Lung (tissue), 12 donors: ENCODE data around the gene HADHB. TPM values are rescaled to one million over a fixed set of nuclear protein-coding genes. Genes with fewer than 3 reads are reported as not detected.
A peak's percentile ranks its signal among the peaks of the same experiment; 100 is the strongest.

Experiments
- ATAC-seq: fragments of 200-7000 bp; cut with Tn5 transposase; one replicate; pipeline ENCODE4 v1.9.1; 2020; ENCODE audit warnings: moderate number of reproducible peaks; ENCODE audit not compliant: insufficient read depth, low FRiP score
- DNase-seq, 3 donors: peaks; one replicate each; pipeline ENCODE4 v3.0.0-alpha.2; 2013 to 2017
- H3K27ac ChIP-seq, 2 donors: one replicate each; pipeline ENCODE4 v1.5.1; 2013; ENCODE audit warnings: mild to moderate bottlenecking in 2 of 2, moderate library complexity in 2 of 2, control low read depth in 1 of 2, inconsistent platforms in 1 of 2, low read depth in 1 of 2, low read length in 1 of 2
- H3K27me3 ChIP-seq, 3 donors: one replicate each; pipeline ENCODE4 v1.5.1; 2013; ENCODE audit warnings: low read length in 2 of 3; ENCODE audit not compliant: control insufficient read depth in 3 of 3, insufficient read depth in 3 of 3
- H3K36me3 ChIP-seq, 4 donors: one replicate each; pipeline ENCODE4 v1.5.1; 2013; ENCODE audit warnings: low read length in 4 of 4, mild to moderate bottlenecking in 1 of 4, moderate library complexity in 1 of 4; ENCODE audit not compliant: control insufficient read depth in 4 of 4, insufficient read depth in 4 of 4
- H3K4me1 ChIP-seq, 5 donors: one replicate each; pipeline ENCODE4 v1.5.1; 2013; ENCODE audit warnings: low read length in 5 of 5, mild to moderate bottlenecking in 2 of 5, moderate library complexity in 1 of 5; ENCODE audit not compliant: control insufficient read depth in 5 of 5, insufficient read depth in 5 of 5
- H3K4me3 ChIP-seq: one replicate; pipeline ENCODE4 v1.5.1; 2013; ENCODE audit warnings: mild to moderate bottlenecking, control low read depth, moderate library complexity
- H3K9ac ChIP-seq, 2 donors: one replicate each; pipeline ENCODE4 v1.5.1; 2013; ENCODE audit warnings: low read length in 2 of 2, control low read depth in 1 of 2; ENCODE audit not compliant: insufficient read depth in 1 of 2
- H3K9me3 ChIP-seq, 4 donors: one replicate each; pipeline ENCODE4 v1.5.1; 2013; ENCODE audit warnings: low read length in 3 of 4, mild to moderate bottlenecking in 1 of 4, moderate library complexity in 1 of 4; ENCODE audit not compliant: control insufficient read depth in 4 of 4, insufficient read depth in 3 of 4
- CTCF ChIP-seq: IDR thresholded peaks from 2 replicates; pipeline ENCODE4 v1.5.1; 2012; ENCODE audit warnings: mild to moderate bottlenecking; ENCODE audit errors: control extremely low read depth, extremely low read depth
- WGBS, 2 donors: extraction: QIAGEN DNeasy Blood & Tissue Kit; methylation state at CpG; one replicate each; pipeline ENCODE4 v1.1.7; 2013; 5-methylcytosine and 5-hydroxymethylcytosine counted together
- polyA plus RNA-seq, 2 donors: library from polyadenylated mRNA; stranded (reverse); fragments of 200-250 nt; gene quantifications; one replicate each; pipeline ENCODE4 v1.2.1, GENCODE V29; 2013
- total RNA-seq, 2 donors: library from RNA; depleted of rRNA in 1 of 2; stranded (reverse); fragments of >200 nt in 1 of 2; gene quantifications; one replicate each; pipeline ENCODE4 v1.2.1, GENCODE V29; 2014 to 2021
- donor health status: control.
- donor health status: control.
- donor health status: Bipolar disorder and iron deficiency.
- donor health status: healthy.
- donor health status: DM: yes; HTN: yes; CAD: no.

Gene HADHB
- total and polyA plus RNA-seq, 4 donors: 63.1 to 140 (median 89.6) TPM

GRCh38 chr2:26324903-26325302 is 80.2 kb downstream of the HADHB start:
- TF ChIP-seq CTCF: no peak
- Histone ChIP-seq H3K4me3 (no peak overlapping the region), H3K27ac (no peak overlapping the region), H3K9ac (no peak overlapping the region), H3K9me3 (peaks cover 0 to 3% (median 0%) of the 10 kb centered on the region in 4 donors), H3K4me1 (no peaks in the 10 kb centered on the region), H3K27me3 (no peaks in the 10 kb centered on the region), H3K36me3 (no peaks in the 10 kb centered on the region)
- DNase-seq: peak in 1 of 3 donors; percentile 16
- ATAC-seq: no peak
- WGBS, 2 donors: 38 to 45% methylated on average over 3 of the region's 3 CpGs

GRCh38 chr2:26325851-26326250 is 81.1 kb downstream of the HADHB start:
- Histone ChIP-seq H3K9ac (no peak overlapping the region), H3K27me3 (no peaks in the 10 kb centered on the region), H3K27ac (no peak overlapping the region), H3K9me3 (peaks cover 0 to 3% (median 0%) of the 10 kb centered on the region in 4 donors), H3K4me1 (no peaks in the 10 kb centered on the region), H3K4me3 (no peak overlapping the region), H3K36me3 (no peaks in the 10 kb centered on the region)
- TF ChIP-seq CTCF: no peak
- ATAC-seq (no peak), DNase-seq (no peak)
- 64 to 69% methylated on average over 4 of the region's 4 CpGs for WGBS, 2 donors

- WGBS, 2 donors: 56 to 70% methylated on average over 1 of the region's 1 CpG
- no peak for TF ChIP-seq CTCF
Measured at GRCh38 chr2:26326514-26326913, 81.8 kb downstream of the HADHB start.

More at GRCh38 chr2:26326514-26326913, 81.8 kb downstream of the HADHB start:
- Histone ChIP-seq H3K36me3 (no peaks in the 10 kb centered on the region), H3K9me3 (no peaks in the 10 kb centered on the region), H3K9ac (no peak overlapping the region), H3K4me3 (no peak overlapping the region), H3K27me3 (no peaks in the 10 kb centered on the region), H3K27ac (no peak overlapping the region), H3K4me1 (no peaks in the 10 kb centered on the region)
- ATAC-seq: no peak
- no peak for DNase-seq
